ENCODE results near the gene ACTN3.
"Not testable (repeated sequence)": the region's sequence is repeated elsewhere in the genome, so short reads cannot be mapped to it uniquely, and the experiment has no call there.

ACTN3 gene

DNA sequence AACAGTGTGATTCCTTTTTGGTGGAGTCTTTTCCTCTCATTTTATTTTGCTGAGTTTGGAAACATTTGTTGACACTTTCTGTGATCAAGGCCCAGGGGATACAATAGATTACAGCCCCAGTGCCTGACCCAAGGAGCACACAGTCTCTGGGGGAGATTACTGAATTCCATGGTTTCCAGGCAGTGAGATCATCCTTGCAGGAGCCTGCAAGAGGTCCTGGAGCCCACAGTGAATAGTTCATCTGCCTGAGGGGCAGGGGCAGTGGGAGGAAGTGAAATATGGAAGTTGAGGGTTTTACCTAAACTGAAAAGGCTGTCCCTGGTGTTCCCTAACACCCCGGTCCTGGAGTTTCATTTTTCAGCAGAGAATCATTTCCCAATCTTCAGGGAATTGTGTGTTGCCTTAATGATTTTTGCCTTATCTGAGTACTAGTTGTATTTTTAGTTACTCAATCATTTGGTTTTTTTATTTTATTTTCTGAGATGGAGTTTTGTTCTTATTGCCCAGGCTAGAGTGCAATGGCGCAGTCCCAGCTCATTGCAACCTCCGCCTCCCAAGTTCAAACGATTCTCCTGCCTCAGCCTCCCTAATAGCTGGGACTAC, 54.0 kb downstream of the ACTN3 start:
- DNase-seq (ENCODE audit: low read depth), result no peak

DNA sequence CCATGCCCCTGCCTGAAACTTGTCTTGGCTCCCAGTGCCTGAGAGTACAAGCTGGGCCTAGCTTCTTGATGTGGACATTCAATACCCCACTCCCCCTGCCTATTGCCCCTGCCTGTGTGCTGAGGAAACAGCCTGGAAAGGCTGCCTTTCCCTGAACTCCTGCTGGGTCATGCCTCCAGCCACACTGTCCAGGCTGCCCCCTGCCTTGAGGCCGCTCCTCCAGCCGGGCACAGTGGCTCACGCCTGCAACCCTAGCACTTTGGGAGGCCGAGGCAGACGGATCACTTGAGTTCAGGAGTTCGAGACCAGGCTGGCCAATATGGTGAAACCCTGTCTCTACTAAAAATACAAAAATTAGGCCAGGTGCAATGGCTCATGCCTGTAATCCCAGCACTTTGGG, 56.4 kb downstream of the ACTN3 start:
- no peak for DNase-seq (ENCODE audit: low read depth)

DNA sequence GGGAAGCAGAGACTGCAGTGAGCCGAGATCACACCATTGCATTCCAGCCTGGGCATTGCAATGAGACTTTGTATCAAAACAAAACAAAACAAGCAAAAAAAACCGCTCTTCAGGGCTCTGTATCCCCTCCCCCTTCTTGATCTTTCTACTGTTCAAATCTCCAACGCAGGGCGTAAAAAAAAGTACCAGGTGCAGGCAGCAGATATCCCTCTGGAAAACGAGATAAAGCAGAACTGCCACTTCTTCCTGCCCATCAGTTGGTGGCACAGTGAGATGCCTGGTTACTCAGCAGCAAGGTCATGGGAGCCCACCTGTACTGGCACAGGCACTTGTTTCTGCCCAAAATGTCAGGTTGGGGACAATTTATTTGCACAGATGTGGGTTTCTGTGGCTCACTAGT, 57.5 kb downstream of the ACTN3 start:
- DNase-seq (ENCODE audit: low read depth), result no peak

DNA sequence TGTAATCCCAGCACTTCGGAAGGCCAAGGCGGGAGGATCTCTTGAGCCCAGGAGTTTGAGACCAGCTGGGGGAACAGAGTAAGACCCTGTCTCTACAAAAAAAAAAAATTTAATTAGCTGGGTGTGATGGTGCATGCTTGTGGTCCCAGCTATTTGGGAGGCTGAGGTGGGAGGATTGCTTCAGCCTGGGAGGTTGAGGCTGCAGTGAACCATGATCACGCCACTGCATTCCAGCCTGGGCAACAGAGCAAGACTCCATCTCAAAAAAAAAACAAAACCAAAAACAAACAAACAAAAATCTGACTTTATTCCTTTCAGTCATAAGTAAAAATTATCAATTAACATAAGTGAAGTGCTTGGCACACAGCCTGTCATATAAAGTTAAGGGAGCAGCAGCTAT, 59.9 kb downstream of the ACTN3 start:
- not testable (repeated sequence) for DNase-seq (ENCODE audit: low read depth)

DNA sequence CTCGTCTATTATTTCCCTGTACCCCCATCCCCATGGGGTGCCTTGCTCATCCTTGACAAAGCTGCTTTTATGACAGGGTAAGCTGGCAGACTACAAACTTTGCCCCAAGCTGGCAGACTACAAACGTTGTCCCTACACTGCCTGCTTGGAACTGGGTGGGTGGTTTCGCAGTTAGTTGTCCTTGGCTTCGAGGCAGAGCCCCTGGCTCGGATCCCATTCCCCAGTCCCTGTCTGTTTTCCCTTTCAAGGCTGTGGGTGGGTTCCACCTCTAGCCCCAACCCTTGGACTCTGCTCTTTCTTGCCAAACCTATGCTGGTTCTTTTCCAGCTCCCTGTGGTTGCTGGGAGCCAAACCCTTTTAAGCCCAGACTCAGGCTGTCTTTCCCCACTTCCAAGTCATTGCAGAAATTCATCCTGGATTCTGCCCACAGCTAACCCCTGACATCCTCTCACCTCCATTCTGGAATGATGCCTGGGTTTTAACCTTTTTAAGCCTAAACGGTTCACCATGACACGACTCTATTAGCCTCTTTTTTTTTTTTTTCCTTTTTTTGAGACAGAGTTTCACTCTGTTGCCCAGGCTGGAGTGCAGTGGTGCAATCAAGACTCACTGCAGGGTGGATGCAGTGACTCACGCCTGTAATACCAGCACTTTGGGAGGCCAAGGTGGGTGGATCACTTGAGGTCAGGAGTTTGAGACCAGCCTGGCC, 60.6 kb downstream of the ACTN3 start:
- DNase-seq (ENCODE audit: low read depth), result no peak

DNA sequence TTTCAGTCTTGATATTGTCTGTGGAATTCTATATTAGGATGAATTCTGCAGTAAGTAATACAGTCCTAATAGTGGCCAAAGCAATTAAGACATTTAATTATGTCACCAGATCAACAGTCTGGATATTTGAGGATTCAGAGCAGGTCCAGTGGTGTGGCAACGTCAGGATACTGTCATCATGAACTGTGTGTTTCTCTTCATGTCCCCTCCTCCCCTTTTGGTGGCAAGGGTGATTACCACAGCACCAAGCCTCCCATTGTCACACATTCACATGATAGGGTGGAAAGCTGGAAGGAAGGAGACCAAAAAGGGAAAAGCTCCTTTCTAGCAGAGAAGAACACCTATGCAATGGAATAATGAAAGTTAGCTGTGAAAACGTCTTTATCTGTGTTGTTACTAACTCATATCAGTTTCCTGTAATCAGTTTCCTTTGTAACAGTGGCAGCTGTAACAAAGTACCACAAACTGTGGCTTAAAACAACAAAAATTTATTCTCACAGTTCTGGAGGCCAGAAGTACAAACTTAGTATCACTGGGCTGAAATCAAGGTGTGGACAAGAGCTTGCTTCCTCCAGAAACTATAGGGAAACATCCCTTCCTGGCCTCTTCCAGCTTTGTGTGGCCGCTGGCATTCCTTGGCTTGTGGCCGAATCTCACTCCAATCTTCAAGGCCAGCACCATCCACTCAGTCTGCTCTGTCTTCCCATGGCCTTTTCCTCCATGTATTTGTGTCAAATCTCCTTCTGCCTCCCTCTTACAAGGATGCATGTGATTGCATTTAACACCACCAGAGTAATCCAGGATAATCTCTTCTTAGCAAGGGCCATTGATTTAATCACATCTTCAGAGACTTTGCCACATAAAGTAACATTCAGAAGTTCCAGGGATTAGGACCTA, 63.3 kb downstream of the ACTN3 start:
- DNase-seq (ENCODE audit: low read depth), result no peak

DNA sequence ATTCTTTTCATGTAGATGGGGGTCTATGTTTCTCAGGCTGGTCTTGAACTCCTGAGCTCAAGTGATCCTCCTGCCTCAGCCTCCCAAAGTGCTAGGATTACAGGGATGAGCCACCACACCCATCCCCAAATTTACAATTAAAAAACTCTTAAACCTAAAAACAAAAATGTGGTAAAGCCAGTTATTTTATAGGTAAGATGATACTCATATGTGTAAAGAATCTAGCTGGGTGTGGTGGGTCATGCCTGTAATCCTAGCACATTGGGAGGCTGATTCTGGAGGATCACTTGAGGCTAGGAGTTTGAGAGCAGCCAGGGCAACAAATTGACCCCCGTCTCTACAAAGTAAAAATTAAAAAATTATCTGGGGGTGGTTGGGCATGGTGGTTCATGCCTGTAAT, 65.8 kb downstream of the ACTN3 start:
- no peak for DNase-seq (ENCODE audit: low read depth)
